Heart left ventricle (tissue), 16 donors: ENCODE results near the gene SPEG. TPM values are rescaled to one million over a fixed set of nuclear protein-coding genes. Genes with fewer than 3 reads are reported as not detected.

Experiments
- ATAC-seq, 4 donors: fragments of 200-7000 bp; cut with Tn5 transposase; one replicate each; pipeline ENCODE4 v1.9.1; 2020 to 2022; ENCODE audit warnings: moderate library complexity in 4 of 4, mild to moderate bottlenecking in 3 of 4, moderate number of reproducible peaks in 1 of 4
- DNase-seq, 5 donors: peaks; one replicate each; pipeline ENCODE4 v3.0.0-alpha.2; 2020
- H3K27ac ChIP-seq, 12 donors: fragments of 200-600 bp; sonication (generic) in 4 of 12; one replicate each; pipeline versions ENCODE4 v1.5.0 to v1.8.0; 2016 to 2022; ENCODE audit warnings: mild to moderate bottlenecking in 2 of 12
- H3K27me3 ChIP-seq, 9 donors: fragments of 200-600 bp; sonication (generic) in 2 of 9; one replicate each; pipeline versions ENCODE4 v1.5.1 to v1.8.0; 2016 to 2022; ENCODE audit warnings: mild to moderate bottlenecking in 3 of 9
- H3K36me3 ChIP-seq, 9 donors: fragments of 200-600 bp; sonication (generic) in 2 of 9; one replicate each; pipeline versions ENCODE4 v1.5.0 to v1.8.0; 2018 to 2022; ENCODE audit warnings: mild to moderate bottlenecking in 2 of 9
- H3K4me1 ChIP-seq, 12 donors: fragments of 200-600 bp; sonication (generic) in 4 of 12; one replicate each; pipeline versions ENCODE4 v1.5.0 to v1.8.0; 2016 to 2022; ENCODE audit warnings: mild to moderate bottlenecking in 3 of 12
- H3K4me3 ChIP-seq, 12 donors: fragments of 200-600 bp; sonication (generic) in 4 of 12; one replicate each; pipeline versions ENCODE4 v1.5.0 to v1.8.0; 2017 to 2022; ENCODE audit warnings: mild to moderate bottlenecking in 9 of 12, moderate library complexity in 4 of 12
- H3K9me3 ChIP-seq, 12 donors: fragments of 200-600 bp; sonication (generic) in 4 of 12; one replicate each; pipeline versions ENCODE4 v1.5.0 to v1.8.0; 2016 to 2022; ENCODE audit warnings: mild to moderate bottlenecking in 1 of 12
- POLR2A ChIP-seq, 2 donors: fragments of 450-650 bp; IDR thresholded peaks; one replicate each; pipeline ENCODE4 v1.6.1; 2017; ENCODE audit warnings: antibody characterized with exemption in 2 of 2, mild to moderate bottlenecking in 2 of 2, moderate library complexity in 2 of 2
- WGBS, 4 donors: extraction: QIAGEN DNeasy Blood & Tissue Kit in 2 of 4; methylation state at CpG; one replicate each; pipeline versions ENCODE4 v1.1.5 to v1.1.7; 2013 to 2018; 5-methylcytosine and 5-hydroxymethylcytosine counted together
- intact Hi-C, 10 donors: fragments of 100-400 bp; cut with DNase I; formaldehyde crosslinking; loops; one replicate each; pipeline versions ENCODE4 v1.11.1 to v1.14.2; 2022
- polyA plus RNA-seq, 2 donors: library from polyadenylated mRNA; stranded (reverse); fragments of 200-250 nt; gene quantifications; one replicate each; pipeline ENCODE4 v1.2.3, GENCODE V29; 2013
- total RNA-seq, 9 donors: library from RNA; depleted of rRNA in 2 of 9; stranded (reverse); fragments of >200 nt in 2 of 9; fragmentation: NEBNext Ultra II Directional in 3 of 9; extraction: Animal tissue kit (Norgen Biotek cat#: 25700) in 3 of 9; gene quantifications; one replicate each; pipeline versions ENCODE4 v1.1.0 to v1.2.4, GENCODE V29; 2016 to 2023
- TF ChIP-seq, protein P1 (sequence below), 12 donors: fragments of 200-600 bp; sonication (generic) in 4 of 12; IDR thresholded peaks; one replicate each; pipeline versions ENCODE4 v1.5.0 to v1.8.0; 2018 to 2022; ENCODE audit warnings: antibody characterized with exemption in 12 of 12, mild to moderate bottlenecking in 5 of 12
- donor health status: ischemic (EF 13 %, LVEDD 7.1; RV severe dilation, severe dysfunction).
- donor health status: healthy with polysubstance abuse.
- donor health status: DM: no; HTN: yes; CAD: no.
- donor health status: DM: no; HTN: no; CAD: no.
- donor health status: ischemic (EF 25% LVEDD 6.9; RV normal size, moderate dysfunction).
- donor health status: ischemic (EF 25% LVEDD 5.7; RV mildly dilated, moderate dysfunction).
- donor health status: healthy.
- donor health status: DM: yes; HTN: yes; CAD: no.
- donor health status: ischemic (EF 35%, LVEDD 5.7; RV mildly dilated, moderate dysfunction).
- donor health status: nonischemic (EF 11% LVEDD 7.7; RV severe dilation, severe dysfunction).
- donor health status: DM: yes; HTN: yes; CAD: no.
- donor health status: PGD.
- donor health status: ischemic (EF 29% LVEDD 5.4; RV normal size, mild dysfunction).
- donor health status: nonischemic (EF 23%, LVEDD 6.1; RV moderate dilation, normal function).

The SPEG gene
- total and polyA plus RNA-seq, 11 donors, result 64.8 to 150 (median 108) TPM

GRCh38 chr2:219471476-219472371 lies 37.1 kb downstream of the SPEG start:
- 77 to 84% (median 81%) methylated on average over 18 to 22 of the region's 22 CpGs for WGBS, 4 donors
- peaks cover 0 to 63% (median 9%) of the 10 kb centered on the region in 12 donors for H3K4me1 ChIP-seq

DNA sequence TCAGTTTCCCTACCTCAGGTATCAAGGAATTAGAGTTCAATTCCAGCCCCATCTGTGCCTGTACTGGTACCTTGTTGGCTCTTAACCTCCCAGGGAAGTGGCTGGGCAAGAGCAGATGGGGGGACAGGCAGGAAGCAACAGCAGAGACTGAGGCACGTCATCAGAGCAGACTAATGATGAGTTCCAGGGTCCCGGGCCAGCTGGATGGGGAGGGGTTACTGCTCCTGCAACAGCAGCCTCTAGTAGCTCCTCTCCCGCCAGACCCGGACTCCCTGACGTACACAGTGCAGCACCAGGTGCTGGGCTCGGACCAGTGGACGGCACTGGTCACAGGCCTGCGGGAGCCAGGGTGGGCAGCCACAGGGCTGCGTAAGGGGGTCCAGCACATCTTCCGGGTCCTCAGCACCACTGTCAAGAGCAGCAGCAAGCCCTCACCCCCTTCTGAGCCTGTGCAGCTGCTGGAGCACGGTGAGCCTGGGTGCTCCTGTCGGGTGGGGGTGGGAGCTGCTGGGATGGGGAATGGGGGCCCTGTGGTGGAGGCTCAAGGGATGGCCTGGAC lies 38.1 kb downstream of the SPEG start:
- Histone ChIP-seq H3K27ac (peak overlapping the region in 3 of 12 donors; percentile 38 to 72 (median 59)), H3K27me3 (no peaks in the 10 kb centered on the region), H3K4me1 (peaks cover 0 to 58% (median 8%) of the 10 kb centered on the region in 12 donors), H3K9me3 (no peaks in the 10 kb centered on the region), H3K4me3 (no peak overlapping the region), H3K36me3 (peaks cover 0 to 27% (median 0%) of the 10 kb centered on the region in 9 donors)
- peak in 1 of 5 donors; percentile 59 for DNase-seq
- intact Hi-C loops, result loop anchor here in 1 of 10 donors (10.0 kb wide), 1 partner anchor 68 kb away; no protein-coding TSS in a partner anchor
- no peak for ATAC-seq
- 61 to 79% (median 75%) methylated on average over 6 to 12 of the region's 12 CpGs for WGBS, 4 donors
- TF ChIP-seq, protein P1, sequence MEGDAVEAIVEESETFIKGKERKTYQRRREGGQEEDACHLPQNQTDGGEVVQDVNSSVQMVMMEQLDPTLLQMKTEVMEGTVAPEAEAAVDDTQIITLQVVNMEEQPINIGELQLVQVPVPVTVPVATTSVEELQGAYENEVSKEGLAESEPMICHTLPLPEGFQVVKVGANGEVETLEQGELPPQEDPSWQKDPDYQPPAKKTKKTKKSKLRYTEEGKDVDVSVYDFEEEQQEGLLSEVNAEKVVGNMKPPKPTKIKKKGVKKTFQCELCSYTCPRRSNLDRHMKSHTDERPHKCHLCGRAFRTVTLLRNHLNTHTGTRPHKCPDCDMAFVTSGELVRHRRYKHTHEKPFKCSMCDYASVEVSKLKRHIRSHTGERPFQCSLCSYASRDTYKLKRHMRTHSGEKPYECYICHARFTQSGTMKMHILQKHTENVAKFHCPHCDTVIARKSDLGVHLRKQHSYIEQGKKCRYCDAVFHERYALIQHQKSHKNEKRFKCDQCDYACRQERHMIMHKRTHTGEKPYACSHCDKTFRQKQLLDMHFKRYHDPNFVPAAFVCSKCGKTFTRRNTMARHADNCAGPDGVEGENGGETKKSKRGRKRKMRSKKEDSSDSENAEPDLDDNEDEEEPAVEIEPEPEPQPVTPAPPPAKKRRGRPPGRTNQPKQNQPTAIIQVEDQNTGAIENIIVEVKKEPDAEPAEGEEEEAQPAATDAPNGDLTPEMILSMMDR (IDR thresholded peaks at IDR 0.05), result no peak
- TF ChIP-seq POLR2A (IDR thresholded peaks at IDR 0.05), result no peak

More at GRCh38 chr2:219471476-219472371, 37.1 kb downstream of the SPEG start:
- peaks cover 0 to 30% (median 0%) of the 10 kb centered on the region in 9 donors for H3K36me3 ChIP-seq
- intact Hi-C loops, result loop anchor here in 2 of 10 donors (2.0 to 10.0 kb wide), 2 partner anchors 27 to 67 kb away; no protein-coding TSS in a partner anchor
- DNase-seq (peak in 1 of 5 donors; percentile 55), ATAC-seq (no peak)
- H3K27me3 ChIP-seq, result no peaks in the 10 kb centered on the region
- H3K27ac ChIP-seq, result peak overlapping the region in 6 of 12 donors; percentile 33 to 82 (median 64)
- no peak for TF ChIP-seq POLR2A (IDR thresholded peaks at IDR 0.05)
- TF ChIP-seq, protein P1 (IDR thresholded peaks at IDR 0.05), result no peak
- no peaks in the 10 kb centered on the region for H3K9me3 ChIP-seq
- no peak overlapping the region for H3K4me3 ChIP-seq

DNA sequence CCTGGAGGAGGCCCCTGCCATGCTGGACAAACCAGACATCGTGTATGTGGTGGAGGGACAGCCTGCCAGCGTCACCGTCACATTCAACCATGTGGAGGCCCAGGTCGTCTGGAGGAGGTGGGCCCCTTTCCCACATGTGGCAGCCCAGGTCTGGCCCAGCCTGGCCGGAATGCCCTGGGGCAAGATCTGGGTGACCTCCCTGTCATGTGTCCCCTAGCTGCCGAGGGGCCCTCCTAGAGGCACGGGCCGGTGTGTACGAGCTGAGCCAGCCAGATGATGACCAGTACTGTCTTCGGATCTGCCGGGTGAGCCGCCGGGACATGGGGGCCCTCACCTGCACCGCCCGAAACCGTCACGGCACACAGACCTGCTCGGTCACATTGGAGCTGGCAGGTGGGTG lies 38.9 kb downstream of the SPEG start:
- Histone ChIP-seq H3K36me3 (peaks cover 0 to 31% (median 3%) of the 10 kb centered on the region in 9 donors), H3K9me3 (no peaks in the 10 kb centered on the region), H3K4me1 (peaks cover 0 to 56% (median 8%) of the 10 kb centered on the region in 12 donors), H3K27ac (peak overlapping the region in 4 of 12 donors; percentile 7 to 72 (median 40)), H3K4me3 (no peak overlapping the region), H3K27me3 (no peaks in the 10 kb centered on the region)
- intact Hi-C loops, result loop anchor here in 1 of 10 donors (10.0 kb wide), 1 partner anchor 69 kb away; no protein-coding TSS in a partner anchor
- DNase-seq (no peak), ATAC-seq (no peak)
- 66 to 81% (median 73%) methylated on average over 7 to 18 of the region's 18 CpGs for WGBS, 4 donors
- TF ChIP-seq, protein P1 (IDR thresholded peaks at IDR 0.05), result no peak
- no peak for TF ChIP-seq POLR2A (IDR thresholded peaks at IDR 0.05)
